ENCODE measurements around the gene CYB5D1. TPM values are rescaled to one million over a fixed set of nuclear protein-coding genes. Genes with fewer than 3 reads are reported as not detected.

Gene CYB5D1
- total RNA-seq, 4 donors from 2014 or later = 4.1 to 14.7 (median 9.0) TPM

DNA sequence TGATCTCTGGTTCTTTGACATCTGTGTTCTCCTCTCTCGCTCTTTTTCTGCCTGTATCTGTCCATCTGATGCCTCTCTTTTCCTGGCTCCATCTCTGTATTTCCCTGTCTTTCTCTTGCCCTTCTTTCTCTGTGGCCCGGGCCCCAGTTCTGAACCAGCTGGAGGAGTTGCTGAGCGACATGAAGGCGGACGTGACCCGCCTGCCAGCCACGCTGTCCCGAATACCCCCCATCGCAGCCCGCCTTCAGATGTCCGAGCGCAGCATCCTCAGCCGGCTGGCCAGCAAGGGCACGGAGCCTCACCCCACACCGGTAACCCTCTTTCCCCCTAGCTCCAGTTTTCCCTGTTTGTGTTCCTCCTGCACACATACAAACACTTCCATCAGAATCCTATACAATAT is 52.5 kb downstream of the CYB5D1 start:
- Histone ChIP-seq H3K27ac (no peak overlapping the region), H3K27me3 (no peaks in the 10 kb centered on the region), H3K9me3 (no peaks in the 10 kb centered on the region), H3K4me3 (no peak overlapping the region), H3K36me3 (peaks cover 0 to 4% of the 10 kb centered on the region in 2 donors), H3K4me1 (peaks cover 10 to 11% of the 10 kb centered on the region in 2 donors)
- intact Hi-C loops (cut with DNase I; ENCODE audit: low total_unique reads) = loop anchor here (1.0 kb wide), 1 partner anchor 131 kb away; no protein-coding TSS in a partner anchor
- no peak for DNase-seq
- no peak for ATAC-seq
- no peak for TF ChIP-seq POLR2A (IDR thresholded peaks at IDR 0.05)
- TF ChIP-seq, protein P1, sequence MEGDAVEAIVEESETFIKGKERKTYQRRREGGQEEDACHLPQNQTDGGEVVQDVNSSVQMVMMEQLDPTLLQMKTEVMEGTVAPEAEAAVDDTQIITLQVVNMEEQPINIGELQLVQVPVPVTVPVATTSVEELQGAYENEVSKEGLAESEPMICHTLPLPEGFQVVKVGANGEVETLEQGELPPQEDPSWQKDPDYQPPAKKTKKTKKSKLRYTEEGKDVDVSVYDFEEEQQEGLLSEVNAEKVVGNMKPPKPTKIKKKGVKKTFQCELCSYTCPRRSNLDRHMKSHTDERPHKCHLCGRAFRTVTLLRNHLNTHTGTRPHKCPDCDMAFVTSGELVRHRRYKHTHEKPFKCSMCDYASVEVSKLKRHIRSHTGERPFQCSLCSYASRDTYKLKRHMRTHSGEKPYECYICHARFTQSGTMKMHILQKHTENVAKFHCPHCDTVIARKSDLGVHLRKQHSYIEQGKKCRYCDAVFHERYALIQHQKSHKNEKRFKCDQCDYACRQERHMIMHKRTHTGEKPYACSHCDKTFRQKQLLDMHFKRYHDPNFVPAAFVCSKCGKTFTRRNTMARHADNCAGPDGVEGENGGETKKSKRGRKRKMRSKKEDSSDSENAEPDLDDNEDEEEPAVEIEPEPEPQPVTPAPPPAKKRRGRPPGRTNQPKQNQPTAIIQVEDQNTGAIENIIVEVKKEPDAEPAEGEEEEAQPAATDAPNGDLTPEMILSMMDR (IDR thresholded peaks at IDR 0.05 in 4 of 5, conservative IDR thresholded peaks at IDR 0.05 in 1 of 5) = no peak
- in situ Hi-C loops (cut with MboI; ENCODE audit: low sequenced_read_pairs in 4 of 4) = loop anchor here (5.0 to 10.0 kb wide), 2 partner anchors 77 to 85 kb away; no protein-coding TSS in a partner anchor

GRCh38 chr17:7910711-7911110 is 52.9 kb downstream of the CYB5D1 start:
- Histone ChIP-seq H3K4me3 (no peak overlapping the region), H3K27ac (no peak overlapping the region), H3K9me3 (no peaks in the 10 kb centered on the region), H3K27me3 (no peaks in the 10 kb centered on the region), H3K36me3 (peaks cover 0 to 4% of the 10 kb centered on the region in 2 donors), H3K4me1 (peaks cover 12 to 14% of the 10 kb centered on the region in 2 donors)
- in situ Hi-C loops (cut with MboI; ENCODE audit: low sequenced_read_pairs in 4 of 4) (loop anchor here (5.0 to 10.0 kb wide), 2 partner anchors 77 to 84 kb away; no protein-coding TSS in a partner anchor), intact Hi-C loops (cut with DNase I; ENCODE audit: low total_unique reads) (loop anchor here (1.0 kb wide), 1 partner anchor 131 kb away; no protein-coding TSS in a partner anchor)
- DNase-seq (no peak), ATAC-seq (no peak)
- TF ChIP-seq, protein P1 (IDR thresholded peaks at IDR 0.05 in 4 of 5, conservative IDR thresholded peaks at IDR 0.05 in 1 of 5) = no peak
- no peak for TF ChIP-seq POLR2A (IDR thresholded peaks at IDR 0.05)

DNA sequence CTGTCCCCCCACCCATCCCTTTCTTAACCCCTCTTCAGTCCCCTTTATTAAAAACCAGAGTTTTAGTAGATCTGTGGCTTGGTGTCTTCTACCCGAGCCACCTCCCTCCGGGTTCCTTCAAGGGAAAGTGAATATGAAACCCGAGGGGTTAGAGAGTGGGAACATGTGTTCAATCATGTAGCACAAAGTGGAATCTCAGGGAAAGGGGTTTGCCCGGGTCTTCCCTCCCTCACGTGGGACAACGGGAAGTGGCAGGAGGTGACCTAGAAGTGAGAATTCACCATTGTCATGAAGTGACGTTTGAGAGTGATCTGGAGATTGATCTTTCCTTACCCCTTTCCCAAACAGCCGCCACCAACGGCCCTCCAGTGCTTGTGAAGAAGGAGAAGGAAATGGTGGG is 53.3 kb downstream of the CYB5D1 start:
- Histone ChIP-seq H3K36me3 (peaks cover 0 to 4% of the 10 kb centered on the region in 2 donors), H3K27ac (no peak overlapping the region), H3K27me3 (no peaks in the 10 kb centered on the region), H3K4me1 (peaks cover 13 to 15% of the 10 kb centered on the region in 2 donors), H3K9me3 (no peaks in the 10 kb centered on the region), H3K4me3 (no peak overlapping the region)
- intact Hi-C loops (cut with DNase I; ENCODE audit: low total_unique reads) (no loop called here), in situ Hi-C loops (cut with MboI; ENCODE audit: low sequenced_read_pairs in 4 of 4) (loop anchor here (5.0 to 10.0 kb wide), 2 partner anchors 76 to 84 kb away; no protein-coding TSS in a partner anchor)
- ATAC-seq = no peak
- no peak for DNase-seq
- TF ChIP-seq, protein P1 (IDR thresholded peaks at IDR 0.05 in 4 of 5, conservative IDR thresholded peaks at IDR 0.05 in 1 of 5) = no peak
- TF ChIP-seq POLR2A (IDR thresholded peaks at IDR 0.05) = no peak

Other genes starting within 250 kb of the CYB5D1 start
- 100 to 1,000 TPM; 100 to 174 (median 140) TPM for gene FXR2, start 243.1 kb upstream of the CYB5D1 start, total RNA-seq
- gene SAT2, start 230.2 kb upstream of the CYB5D1 start, total RNA-seq = 10 to 100 TPM; 38.4 to 79.4 (median 60.4) TPM
- not detected for gene SHBG, start 227.9 kb upstream of the CYB5D1 start, total RNA-seq
- gene ATP1B2, start 207.1 kb upstream of the CYB5D1 start, total RNA-seq = under 1 TPM; 0.10 to 0.81 (median 0.21) TPM
- gene TP53, start 170.5 kb upstream of the CYB5D1 start, total RNA-seq = 10 to 100 TPM; 14.1 to 17.0 (median 15.4) TPM
- gene WRAP53, start 169.5 kb upstream of the CYB5D1 start, total RNA-seq = 1 to 10 TPM; 2.6 to 5.8 (median 3.7) TPM
- gene EFNB3, start 152.8 kb upstream of the CYB5D1 start, total RNA-seq = under 1 TPM in 3 of 4 donors, not detected in 1; 0.13 to 0.46 (median 0.31) TPM
- gene DNAH2, start 140.3 kb upstream of the CYB5D1 start, total RNA-seq = not detected
- gene KDM6B, start 23.8 kb upstream of the CYB5D1 start, total RNA-seq = 1 to 10 TPM; 1.9 to 8.2 (median 4.4) TPM
- gene TMEM88, start 2.9 kb upstream of the CYB5D1 start, total RNA-seq = 10 to 100 TPM; 18.8 to 56.8 (median 27.9) TPM
- gene NAA38, start 444 bp upstream of the CYB5D1 start, total RNA-seq = 100 to 1,000 TPM in 2 of 4 donors, 10 to 100 TPM in 2; 57.4 to 133 (median 96.6) TPM
- gene CHD3, start 30.8 kb downstream of the CYB5D1 start, total RNA-seq = 1 to 10 TPM; 5.4 to 7.7 (median 6.0) TPM
- gene RNF227, start 58.3 kb downstream of the CYB5D1 start, total RNA-seq = 1 to 10 TPM in 1 of 4 donors, under 1 TPM in 2, not detected in 1; 0.51 to 1.2 (median 0.62) TPM
- gene KCNAB3, start 71.9 kb downstream of the CYB5D1 start, total RNA-seq = under 1 TPM in 1 of 4 donors, not detected in 3; 0.42 TPM
- gene TRAPPC1, start 73.9 kb downstream of the CYB5D1 start, total RNA-seq = 10 to 100 TPM; 19.4 to 41.7 (median 30.0) TPM
- gene CNTROB, start 74.2 kb downstream of the CYB5D1 start, total RNA-seq = 10 to 100 TPM in 1 of 4 donors, 1 to 10 TPM in 3; 3.6 to 14.3 (median 7.2) TPM
- not detected for gene GUCY2D, start 144.6 kb downstream of the CYB5D1 start, total RNA-seq
- 1 to 10 TPM in 1 of 4 donors, under 1 TPM in 3; 0.15 to 1.0 (median 0.69) TPM for gene ALOX15B, start 181.1 kb downstream of the CYB5D1 start, total RNA-seq
- gene ALOX12B, start 229.7 kb downstream of the CYB5D1 start, total RNA-seq = not detected